Measurements from ENCODE around the gene PLD1.

Gene PLD1

DNA sequence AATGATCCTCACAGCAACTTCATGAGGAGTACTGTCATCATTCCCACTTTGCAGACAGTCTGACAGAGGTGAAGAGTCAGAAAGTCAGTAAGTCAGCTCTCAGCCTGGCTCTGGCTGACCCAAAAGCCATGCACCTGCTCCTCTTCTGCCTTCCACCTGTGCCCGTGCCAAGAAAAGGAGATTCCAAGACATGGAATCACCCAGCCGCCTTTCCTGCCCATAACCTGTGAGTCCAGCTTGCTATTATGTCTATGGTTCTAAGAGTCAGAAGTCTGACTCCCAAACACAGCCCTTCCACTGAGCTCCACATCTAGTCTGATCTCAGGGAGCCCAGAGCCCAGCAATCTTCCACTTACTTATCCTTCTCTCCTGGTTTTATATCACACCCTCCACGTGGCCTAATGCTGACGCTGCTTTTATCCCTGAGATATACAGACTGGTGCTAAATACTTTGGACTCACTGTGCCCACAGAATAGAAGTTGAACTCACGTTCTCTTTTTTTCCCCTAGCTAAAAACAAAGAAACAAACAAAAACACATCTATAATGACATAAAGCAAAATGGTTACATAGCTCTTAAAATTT, 66.0 kb downstream of the PLD1 start:
- DNase-seq = no peak

DNA sequence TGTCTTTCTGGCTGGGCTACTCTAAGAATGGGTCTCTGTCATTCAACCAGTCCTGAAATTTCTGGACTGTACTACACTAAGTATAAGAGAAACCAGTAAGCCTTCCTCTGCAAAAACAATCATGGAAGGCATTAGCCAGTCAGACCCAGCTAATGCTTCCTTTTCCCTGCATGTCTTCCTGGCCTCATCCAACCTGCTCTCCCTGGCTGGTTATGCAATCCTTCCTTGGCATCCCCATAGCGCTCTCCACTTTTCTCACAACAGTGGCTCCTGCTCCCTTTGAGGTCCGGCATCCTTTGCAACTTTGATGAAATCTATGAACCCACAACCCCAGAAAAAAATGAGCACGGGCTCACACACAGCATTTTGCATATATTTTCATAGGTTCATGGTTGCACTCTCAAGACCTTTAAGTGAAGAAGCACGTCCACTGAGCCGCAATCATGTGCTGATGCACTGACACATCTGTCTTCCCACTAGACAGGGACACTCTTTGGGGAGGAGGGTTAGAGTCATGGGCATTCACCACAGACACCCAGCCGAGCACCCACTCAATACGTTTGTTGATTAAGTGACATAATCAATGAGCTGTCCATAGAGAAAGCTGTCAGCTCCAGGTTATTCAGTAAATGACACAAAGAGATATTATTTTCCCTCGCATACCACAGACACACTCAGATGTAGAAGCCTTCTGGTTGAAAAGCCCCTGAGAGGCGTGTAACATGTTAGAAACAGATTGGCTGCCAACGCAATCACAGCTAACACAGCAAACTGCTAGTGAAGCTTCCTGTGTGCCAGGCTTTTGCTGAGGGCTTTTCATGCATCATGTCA, 66.7 kb downstream of the PLD1 start:
- DNase-seq = no peak

DNA sequence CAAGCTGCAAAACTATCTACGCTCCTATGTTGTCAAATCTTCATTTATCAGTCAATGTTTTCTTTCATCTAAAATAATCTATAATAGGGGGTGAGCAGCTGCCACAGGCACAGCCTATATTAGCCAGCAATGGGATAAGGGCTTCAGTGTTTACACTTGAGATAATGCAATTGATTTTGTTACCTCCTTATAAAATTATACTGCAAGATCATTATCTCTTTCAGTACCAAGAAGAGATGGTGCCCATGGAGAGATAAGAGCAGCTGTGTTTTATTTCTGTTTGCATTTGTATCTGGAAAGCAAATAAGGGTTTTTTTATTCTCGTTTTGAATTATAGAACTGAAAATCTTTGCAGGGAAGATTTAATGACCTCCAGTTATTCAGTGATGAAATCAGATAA, 68.9 kb downstream of the PLD1 start:
- no peak for DNase-seq

DNA sequence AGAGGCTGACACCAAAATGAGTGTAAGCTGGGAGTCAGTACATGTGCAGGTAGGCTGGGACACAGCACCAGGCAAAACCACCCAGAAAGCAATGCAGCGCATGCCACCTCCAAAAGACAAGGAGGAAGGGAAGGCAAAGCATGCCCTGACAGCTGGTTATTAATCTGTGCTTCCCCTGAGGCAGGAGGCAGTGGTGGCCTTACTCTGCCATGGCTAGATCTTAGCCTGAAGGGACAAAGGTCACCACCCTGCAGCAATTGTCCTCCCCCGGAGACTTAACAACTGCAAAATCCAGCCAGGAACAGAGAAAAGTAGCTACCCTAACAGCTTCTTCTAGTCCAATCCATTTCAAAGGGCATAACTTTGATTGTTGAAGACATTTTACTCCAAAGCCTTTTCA, 73.7 kb downstream of the PLD1 start:
- DNase-seq = no peak

DNA sequence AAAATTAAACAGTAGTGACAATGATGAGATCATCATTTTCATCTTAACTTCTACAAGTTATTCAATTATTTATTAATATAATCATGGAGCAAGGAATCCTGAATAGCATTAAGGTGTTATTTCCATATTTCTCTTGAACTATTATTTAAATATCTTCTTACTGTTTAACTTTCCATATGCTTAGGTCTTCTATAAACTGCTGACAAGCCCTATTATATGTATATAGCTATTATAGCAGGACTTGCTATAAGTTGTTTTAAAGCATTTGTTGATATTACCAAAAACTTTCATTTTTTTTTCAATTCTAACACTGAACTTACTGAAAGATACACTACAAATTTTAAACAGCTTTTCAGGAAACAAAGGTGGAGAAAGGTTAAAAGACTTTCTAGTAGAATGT, 76.7 kb downstream of the PLD1 start:
- no peak for DNase-seq

DNA sequence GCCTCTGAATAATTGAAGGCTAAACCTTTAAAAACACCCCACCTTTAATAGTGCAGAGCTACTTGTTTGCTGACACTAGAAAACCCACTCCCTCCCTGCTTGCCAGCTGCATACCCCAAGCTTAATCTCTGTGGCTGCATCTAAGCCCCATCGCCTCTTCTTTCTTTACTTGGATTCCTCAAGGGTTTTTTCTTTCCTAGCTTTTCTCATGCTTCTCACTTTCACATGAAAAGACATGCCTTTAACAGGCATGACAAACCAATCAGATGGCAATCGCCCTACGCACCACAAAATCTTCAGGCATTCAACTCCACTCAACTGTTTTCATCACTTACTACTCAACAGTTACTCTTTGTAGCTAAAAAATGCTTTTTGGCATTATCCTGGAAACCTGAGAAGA, 77.5 kb downstream of the PLD1 start:
- DNase-seq = no peak

DNA sequence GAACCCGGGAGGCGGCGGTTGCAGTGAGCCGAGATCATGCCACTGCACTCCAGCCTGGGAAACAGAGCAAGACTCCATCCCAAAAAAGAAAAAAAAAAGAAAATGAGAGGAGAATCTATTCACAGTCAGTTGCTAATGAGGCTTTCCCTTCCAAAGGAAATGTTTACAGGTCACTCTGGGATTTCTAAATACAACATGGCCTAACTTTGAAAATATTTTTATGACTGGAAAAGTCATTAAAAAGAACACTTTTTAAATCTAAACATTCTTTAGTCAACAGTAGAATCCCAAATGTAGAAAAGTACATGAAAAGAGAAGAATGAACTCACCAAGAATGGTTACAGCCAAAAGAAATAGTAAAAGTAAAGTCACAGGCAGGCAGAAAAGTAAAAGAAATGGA, 78.6 kb downstream of the PLD1 start:
- no peak for DNase-seq

DNA sequence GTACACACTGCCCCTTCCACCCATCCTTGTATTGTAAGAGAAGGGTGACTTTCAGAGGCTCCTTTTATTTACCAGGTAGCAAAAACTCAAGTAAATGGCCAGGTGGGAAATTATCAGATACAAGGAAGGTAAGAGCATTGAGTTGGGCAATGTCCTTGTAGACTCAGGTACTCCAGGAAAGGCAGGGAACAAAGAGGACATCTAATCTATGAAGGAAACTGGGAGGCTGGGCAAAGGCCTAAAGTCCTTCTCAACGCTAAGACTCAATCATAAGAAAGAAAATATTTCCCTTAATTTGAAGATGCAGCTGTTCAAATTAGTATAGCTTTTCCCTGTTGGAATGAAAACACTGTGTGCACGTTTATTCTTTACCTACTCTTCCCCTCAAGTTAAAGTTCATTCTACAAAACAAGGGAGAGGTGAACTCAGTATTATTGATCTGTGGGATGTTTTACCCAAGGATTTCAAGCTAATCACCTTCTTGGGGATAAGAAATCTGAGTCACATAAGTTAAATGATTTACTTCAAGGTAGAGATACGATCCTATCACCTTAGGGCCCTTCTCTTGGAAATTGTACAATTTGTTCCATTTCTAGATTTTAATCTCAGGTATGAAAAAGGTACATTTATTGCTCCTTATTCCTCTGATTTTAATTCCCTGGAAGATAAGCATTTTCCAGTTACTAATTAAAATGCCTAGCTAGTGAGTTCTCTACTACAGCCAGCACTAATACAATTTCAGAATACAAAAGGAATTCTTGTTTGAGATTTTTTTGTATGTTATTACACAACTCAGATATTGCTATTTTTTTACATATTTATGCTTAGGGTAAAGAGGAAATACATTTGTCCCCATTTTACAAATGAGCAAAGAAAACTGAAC, 80.6 kb downstream of the PLD1 start:
- no peak for DNase-seq

DNA sequence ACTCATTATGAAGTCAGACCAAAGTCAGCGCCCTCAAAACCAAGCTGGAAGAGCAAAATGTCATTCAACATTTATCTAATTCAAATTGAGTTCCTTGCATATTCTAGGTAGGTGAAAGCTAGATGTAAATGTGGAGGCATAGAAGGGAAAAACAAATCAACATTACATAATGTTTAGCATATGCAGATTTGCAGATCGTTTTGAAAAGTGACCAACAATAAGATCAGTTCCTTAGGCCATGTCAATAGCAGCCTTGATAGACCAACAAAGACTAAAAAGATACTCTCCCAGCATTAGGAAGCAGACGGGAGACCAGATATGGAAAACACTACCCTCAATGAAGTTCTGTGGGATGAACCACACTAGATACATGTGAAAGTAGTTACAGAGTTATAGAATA, 83.0 kb downstream of the PLD1 start:
- DNase-seq = no peak

DNA sequence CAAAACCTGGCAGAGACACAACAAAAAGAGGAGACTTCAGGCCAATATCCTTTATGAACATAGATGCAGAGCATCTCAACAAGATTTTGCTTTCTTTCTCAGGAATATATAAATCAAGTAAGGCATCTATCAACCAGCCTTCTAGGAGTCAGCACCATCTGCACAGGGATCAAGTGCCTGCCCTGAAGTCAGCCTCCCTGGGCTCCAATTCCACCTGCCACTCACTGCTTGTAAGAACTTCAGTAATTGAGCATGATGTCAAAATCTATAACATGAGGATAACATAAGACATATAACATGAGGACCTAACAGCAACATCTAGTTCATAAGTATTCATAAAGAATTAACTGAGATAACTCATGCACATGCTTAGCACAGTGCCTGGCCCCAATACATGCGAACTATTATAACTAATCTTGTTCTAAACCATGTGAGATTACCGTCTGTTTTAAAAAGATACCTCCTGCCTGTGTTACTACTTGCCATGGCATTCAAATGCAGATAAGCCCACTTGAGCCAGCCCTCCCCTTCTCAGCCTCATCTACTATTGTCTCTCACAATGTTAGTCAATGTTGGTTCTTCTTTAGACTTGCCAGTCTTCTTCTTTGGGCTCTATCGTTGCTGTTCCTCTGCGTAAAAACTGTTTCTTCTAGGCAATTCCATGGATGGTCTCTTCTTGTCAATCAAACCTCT, 91.6 kb downstream of the PLD1 start:
- no peak for DNase-seq

DNA sequence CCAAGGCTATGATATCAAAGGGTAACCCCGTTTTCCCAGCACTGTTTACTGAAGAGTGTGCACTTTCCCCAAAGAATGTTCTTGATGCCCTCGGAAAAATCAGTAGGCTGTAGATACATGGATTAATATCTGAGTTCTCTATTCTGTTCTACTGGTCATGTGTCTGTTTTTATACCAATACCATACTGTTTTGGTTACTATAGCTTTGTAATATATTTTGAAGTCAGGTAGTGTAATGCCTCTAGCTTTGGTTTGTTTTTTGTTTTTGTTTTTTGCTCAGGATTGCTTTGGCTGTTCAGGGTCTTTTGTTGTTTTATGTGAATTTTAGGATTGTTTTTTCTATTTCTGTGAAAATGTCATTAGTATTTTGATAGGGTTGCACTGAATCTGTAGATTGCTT, 95.1 kb downstream of the PLD1 start:
- DNase-seq = no peak

DNA sequence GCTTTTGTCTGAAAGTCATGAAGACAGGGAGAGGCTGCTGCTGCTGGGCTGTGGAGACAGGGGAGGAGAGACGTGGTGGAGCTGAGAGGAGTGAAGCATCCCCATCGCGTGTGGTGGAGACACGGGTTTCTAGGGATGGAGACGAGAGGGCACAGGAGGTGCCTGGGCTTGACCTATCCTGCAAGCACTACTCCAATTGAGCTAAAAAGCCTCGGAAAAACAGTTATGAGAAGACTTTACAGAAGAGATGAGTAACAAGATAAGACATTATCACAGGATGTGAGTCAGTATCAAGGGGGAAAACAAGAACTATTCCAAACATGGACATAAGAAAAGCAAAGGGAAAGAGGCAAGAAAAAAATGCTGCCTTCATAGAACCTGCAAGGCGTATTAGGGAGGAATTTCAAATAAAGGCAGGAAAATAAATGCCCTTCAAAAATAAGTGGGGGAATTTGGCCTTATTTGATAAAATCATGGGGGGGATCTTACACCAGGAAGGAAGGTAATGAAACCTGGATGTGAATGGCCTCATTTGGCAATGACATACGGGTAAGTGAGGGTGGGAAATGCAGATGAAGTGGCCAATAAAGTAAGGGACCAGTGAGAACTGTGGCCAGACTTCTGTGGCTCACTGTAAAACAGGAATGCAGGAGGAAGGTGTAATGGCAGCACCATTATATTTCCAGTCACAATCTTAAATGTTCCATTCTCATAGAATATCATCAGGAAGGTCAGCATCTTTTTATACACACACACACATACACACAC, 97.9 kb downstream of the PLD1 start:
- DNase-seq = no peak

DNA sequence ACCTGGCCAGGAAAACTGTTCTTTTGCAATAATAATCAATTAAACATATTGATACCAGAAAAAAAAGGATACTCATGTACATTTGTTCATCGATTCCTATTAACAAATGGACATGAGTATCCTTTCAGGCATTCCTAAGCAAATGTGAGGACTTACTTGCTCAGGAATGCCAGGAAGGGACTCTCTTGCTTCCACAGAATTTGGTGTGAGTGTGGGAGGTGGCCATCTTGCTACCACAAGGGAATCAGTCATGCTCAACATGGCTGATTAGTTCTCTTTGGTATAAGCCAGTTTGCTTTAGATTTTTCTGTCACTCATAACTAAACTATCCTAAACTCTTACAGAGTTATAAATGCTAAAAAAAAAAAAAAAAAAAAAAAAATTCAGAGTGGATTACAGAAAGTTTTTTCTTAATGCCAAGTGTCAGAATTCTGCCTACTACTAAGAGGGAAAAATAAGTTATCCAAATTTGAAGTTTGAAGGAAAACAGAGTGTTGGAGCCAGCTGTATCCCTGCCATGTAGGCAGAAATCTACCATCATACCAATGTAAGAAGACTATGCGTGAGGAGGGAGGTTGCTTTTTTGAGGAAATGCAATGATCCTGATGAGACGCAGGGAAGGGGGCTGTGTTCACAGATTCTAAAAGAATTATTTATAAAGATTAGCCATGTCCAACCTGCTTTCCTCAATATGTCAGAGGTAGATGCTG, 98.7 kb downstream of the PLD1 start:
- DNase-seq = no peak

DNA sequence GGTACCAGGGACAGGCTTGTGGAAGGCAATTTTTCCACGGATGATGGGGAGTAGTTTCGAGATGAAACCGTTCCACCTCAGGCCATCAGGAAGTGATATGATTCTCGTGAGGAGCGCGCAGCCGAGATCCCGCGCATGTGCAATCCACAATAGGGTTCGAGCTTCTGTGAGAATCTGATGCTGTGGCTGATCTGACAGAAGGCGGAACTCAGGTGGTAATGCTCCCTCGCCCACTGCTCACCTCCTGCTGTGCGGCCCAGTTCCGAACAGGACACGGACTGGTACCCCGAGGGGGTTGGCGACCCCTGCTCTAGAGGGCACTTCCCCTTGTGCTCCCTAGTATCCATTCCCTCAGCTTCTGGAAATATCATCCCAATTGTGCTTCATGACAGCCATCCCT, 99.9 kb downstream of the PLD1 start:
- no peak for DNase-seq

DNA sequence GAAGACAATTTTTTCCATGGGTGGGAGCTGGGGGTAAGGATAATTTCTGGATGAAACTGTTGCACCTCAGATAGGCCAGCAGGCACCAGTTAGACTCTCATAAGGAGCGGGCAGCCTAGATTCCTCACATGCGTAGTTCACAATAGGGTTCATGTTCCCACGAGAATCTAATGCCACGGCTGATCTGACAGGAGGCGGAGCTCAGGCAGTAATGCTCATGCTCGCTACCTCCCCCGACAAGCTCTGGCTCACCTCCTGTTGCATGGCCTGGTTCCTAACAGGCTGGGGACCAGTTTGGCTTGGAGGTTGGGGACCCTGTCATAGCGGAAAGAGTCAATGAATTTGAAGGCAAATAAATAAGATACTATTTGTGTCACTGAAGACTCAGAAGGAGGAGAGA, 105.5 kb downstream of the PLD1 start:
- DNase-seq = no peak

DNA sequence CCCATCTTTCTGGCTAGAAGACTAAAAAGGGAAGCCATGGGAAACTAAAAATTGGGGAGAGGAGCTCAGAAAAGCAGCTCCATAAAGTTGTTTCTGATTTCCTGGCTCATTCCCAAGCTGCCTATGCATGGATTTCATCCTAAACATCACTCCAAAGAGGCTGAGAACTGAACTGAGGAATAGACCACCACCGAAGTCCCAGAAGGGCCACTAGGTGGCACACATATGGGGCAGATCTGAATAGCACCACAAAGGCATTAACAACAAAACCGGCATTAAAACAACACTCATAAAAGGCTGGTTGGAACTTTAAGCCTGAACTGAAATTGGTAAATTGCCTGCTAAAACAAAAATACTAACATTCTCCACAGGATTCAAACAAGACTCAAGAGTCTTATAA, 106.3 kb downstream of the PLD1 start:
- no peak for DNase-seq

DNA sequence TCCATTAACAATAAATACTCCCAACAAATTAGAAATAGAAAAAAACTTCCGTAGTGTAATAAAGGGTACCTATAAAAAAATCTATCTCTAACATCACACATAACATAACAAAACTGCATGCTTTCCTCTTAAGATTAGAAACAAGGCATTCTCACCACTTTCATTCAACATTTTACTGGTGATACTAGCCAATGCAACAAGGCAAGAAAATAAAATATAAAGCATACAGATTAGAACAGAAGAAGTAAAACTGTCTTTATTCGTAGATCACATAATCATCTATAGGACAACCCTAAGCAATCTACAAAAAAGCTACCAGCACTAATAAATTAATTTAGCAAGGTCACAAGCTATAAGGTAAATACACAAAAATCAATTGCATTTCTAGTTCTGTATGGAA, 107.1 kb downstream of the PLD1 start:
- no peak for DNase-seq

DNA sequence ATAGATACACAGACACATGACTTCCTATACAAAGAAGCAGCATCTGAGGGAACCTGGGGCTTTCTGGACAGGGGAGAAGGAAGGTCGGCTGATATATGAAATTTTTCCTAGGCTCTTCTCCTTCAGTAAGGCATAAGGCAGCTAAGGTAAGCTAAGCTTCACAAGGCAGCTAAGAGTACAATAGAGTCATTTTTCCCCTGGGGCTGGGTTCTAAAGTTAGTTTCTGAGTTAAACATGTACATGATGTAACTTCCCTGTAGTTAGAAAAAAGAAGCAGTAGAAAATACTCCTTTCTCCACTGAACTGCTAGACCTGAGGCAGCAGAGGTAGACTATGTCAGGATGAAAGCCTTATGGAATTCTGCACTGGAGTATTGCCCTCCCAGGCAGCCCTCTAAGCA, 109.6 kb downstream of the PLD1 start:
- no peak for DNase-seq

DNA sequence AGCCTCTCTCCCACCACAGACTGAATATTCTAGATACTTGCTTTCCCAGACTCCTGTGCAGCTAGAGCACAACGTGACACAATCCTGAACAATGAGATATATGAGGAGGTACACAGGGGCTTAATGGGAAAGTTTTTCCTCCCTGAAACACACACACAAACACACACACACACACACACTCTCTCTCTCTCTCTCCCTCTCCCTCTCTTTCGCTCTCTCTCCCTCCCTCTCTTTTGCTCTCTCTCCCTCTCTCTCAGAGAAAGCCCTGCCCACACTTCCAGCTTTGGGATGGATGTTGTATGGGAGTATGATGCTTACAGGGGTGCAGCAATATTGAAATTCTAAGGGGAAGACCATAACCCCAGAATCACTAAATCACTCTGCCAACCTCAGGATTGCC, 110.1 kb downstream of the PLD1 start:
- DNase-seq = no peak

DNA sequence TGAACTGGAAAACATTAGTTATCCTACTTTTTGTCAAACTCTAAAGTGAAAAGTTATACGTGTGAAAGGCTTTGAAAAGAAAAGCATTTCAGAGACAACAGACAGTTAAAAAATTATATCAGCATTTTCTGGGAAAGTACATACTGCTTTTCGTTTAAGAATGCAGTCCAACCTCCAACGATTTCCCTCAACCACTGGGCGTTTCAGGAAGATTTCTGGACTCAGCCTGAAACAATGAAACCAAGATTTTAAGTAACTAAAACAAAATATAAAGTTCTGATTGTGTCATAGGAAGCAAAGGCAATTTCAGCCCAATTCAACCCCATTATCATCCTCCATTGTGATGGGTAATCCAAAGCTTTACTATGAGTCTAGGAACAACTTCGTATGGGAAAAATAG, 110.7 kb downstream of the PLD1 start:
- DNase-seq = no peak

DNA sequence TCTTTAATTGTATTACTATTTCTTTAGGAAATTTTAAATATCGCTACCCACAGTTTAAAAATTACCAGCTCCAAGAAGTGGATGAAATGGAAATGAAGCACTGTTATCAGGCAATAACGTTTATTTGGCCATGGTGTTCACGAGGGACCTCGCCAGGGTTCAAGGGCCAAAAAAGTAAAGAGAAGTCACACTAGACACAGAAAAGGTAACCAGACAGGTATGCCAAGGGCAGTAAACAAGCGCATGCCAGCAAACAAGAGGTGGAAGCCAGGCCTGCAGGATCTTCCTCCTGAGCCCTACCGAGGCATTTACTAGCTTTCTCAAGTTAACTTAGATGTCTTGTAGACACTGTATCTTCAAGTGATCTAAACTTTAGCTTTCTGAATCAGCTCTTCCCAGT, 113.5 kb downstream of the PLD1 start:
- DNase-seq = no peak

DNA sequence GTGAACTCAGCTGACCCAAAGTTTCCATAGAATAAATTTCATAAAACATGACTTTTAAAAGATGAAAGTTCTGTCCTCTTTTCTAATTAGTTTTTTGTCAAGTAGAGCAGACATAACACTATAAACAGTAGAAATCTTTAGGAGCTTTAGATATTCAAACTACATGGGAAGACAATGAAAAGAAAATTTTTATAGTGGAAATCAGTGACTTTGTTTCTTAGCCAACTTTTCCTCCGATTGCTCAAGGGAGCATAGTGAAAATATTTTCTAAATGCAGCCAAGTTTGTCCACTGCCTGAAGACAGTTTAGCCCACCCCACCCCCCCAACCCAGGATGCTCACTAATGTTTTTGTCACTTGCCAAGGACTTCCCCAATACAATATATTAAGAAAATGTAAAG, 114.9 kb downstream of the PLD1 start:
- DNase-seq = no peak

Measured in DMS 273 treated with DMSO at 0.1 percent for 48 hours (cell line).